Lung microvascular endothelial cell (primary cell): ENCODE results near the gene CEBPE. TPM values are rescaled to one million over a fixed set of nuclear protein-coding genes. Genes with fewer than 3 reads are reported as not detected.

Experiments
- DNase-seq, 2 donors: peaks; one replicate each; pipeline versions ENCODE4 v3.0.0 to v3.0.0-alpha.2; 2010; ENCODE audit warnings: low read depth in 2 of 2
- total RNA-seq: library from RNA; depleted of rRNA; stranded (reverse); fragments of >200 nt; gene quantifications from 2 replicates; pipeline ENCODE4 v1.2.1, GENCODE V29; 2014

Gene CEBPE
- total RNA-seq = not detected in 2 replicates

DNA sequence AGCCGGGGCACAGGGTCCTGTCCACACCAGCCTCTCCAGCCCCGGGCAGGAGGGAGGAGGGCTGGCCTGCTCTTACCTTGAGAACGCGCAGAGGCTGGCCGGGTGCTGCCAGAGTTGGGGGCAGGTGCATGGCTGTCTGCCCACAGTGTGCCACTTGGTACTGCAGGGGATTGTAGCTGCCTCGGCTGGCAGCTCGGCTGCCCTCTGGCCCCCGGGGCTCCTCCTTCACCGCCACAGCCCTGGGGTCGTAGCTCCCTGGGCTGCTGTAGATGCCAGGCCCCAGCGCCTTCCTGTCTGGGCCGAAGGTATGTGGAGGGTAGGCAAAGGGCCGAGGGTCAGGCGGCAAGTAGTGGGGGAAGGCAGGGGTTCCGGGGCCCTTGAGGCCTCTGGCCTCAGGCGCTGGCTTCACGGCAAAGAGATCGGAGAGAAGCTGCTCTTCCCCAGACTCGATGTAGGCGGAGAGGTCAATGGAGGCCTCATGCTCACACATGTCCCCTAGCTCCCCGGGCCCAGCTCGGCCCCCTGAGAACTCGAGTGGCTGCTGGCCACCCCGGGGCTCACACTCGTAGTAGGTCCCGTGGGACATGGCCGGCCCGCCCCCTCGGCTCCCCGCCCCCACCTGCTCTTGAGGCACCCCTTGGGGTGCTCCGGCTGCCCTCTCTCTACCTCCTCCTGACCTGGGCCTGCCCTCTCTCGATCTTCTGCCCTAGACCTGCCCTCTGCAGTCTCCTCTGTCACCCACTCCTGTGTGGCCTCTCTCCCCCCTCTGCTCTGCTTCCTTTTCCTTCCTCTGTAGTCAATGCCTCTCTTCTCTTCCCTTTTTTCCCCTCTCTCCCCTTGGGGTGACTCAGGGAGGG lies at the start of gene CEBPE:
Gene CEBPE (minus strand): TSS at position 750 of the 857 bp plus-strand sequence. CDS start 164 bp downstream, at position 586.
- no peak for DNase-seq

DNA sequence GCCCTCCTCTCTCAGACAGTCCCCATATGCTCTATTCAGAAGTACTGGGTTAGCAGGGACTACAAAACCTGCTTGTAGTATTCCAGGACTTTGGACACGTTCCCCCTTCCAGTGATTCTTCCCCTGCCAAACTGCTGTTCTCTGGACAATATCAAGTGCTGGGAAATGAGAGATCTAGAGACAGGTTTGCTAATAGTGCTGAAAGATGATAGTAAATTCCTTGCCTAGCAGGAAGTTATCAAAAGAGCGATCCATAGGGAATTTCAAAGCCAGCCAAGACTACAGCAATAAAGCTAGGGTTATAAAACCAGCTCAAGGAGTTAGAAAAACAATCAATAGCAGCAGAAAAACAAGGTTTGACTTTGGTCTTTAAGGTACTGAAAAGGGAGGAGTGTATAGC lies 49.2 kb upstream of the CEBPE start:
- DNase-seq = no peak

DNA sequence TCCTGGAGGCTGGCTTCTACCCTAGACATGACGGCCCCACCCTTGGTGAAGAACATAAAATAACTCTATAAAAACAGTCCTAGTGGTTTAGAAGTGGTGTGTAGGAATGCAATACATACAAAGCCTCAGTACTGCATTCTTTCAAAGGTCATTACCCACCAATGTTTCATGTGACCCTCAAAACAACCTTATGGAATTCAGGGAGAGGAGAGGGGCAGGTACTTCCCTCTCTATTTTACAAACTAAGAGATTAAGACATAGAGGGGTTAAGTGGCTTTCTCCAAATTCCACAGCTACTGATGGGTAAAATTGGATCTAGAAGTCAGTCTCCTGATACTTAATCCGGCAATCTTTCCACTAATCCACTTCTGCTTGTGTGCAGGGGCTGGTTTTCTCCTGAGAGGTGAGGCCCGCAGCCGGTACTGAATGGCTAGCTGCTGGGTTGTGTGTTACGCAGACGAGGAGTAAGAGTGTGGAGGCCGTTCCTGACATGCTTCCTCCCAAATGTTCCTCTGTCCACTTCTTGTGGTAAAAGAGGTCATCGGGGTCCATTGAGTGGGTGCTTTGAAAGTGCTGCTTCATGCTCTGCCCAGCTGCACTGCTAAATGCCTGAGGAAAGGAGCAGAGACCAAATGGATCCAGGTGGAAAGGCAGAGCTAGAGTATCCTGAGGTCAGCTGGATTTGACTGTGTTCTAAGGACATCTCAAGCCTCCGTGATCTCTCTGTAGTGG lies 48.2 kb upstream of the CEBPE start:
- DNase-seq = no peak

DNA sequence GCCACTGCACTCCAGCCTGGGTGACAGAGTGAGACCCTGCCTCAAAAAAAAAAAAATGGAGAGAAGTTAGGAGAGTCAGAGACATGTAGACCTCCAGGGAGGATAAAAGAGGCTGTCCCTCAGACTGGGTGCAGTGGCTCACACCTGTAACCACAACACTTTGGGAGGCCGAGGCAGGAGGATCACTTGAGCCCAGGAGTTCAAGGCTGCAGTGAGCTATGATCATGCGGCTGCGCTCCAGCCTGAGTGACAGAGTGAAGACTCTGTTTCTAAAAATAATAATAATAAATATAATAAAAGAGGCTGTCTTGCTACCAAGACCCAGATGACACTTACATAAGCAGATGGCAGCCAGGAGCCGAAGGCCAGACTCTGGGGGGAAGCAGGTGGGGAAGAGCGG lies 45.9 kb upstream of the CEBPE start:
- DNase-seq = no peak

DNA sequence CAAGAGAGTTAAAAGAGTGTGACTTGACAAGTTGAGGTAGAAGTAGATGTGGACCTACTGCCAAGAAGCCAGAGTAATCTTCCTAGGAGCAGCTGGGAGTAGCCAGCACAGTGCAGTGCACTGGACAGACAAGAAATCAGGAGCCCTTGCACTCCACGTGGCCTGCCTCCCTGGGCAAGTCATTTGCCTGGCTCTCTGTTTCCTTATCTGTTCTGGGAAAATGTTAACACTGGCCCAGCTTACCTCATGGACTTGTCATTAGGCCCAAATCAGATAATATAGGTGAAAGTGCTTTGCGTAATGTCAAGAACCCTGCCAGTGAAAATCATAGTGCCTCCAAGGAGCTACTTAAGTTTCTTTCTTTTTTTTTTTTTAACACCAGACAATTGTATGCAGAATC lies 45.2 kb upstream of the CEBPE start:
- DNase-seq = no peak

DNA sequence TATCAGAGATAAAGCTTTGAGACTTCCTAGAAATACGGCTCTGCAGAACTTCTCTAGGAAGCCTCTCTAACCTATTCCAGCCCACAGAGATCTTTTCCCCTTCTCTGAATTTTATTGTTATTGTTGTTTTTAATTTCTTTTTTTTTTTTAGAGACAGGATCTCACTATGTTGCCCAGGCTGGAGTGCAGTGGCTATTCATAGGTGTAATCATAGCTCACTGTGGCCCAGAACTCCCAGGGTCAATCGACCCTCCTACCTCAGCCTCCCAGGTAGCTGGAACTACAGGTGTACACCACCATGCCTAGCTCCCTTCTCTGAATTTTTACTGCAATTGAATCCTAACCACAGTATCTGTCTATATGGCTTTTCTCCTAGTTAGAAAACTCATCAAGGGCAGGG lies 44.8 kb upstream of the CEBPE start:
- no peak for DNase-seq

DNA sequence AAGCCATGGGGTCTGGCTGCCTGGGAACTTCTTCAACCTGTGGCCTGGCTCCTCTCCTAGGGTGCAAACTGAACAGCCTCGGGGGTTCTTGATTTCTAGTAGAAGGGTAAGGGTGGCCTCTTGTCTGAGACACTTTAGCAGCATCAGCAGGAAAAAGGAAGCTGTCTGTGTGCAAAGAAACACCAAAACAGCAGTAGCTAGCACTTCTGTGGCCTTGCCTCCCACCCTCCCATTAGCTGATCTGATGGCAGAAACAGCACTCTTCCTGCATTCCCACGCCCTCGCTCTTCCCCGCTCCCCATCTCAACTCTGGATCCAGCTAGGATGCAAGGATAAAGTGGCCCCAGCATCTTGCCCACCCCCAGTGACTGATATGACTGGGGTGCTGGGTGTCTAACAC lies 43.7 kb upstream of the CEBPE start:
- DNase-seq = no peak

DNA sequence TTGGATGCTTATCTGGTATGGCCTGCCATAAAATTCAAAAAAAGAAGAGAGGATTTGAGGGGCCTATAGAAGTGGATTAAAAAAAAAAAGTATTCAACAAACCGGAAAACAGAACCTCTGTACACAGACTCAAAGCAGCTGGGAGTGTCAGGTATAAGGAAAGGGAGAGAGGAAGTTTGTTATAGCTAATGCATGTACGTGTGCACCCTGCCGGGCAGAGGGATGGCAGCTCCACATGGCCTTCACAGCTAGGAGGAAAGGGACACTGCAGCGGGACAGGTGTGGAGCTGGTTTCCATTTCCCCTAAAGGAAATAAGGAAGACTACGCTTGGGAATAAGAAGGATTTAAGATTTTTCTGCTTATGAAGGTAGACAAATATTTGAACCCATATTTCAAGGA lies 43.0 kb upstream of the CEBPE start:
- DNase-seq = no peak

DNA sequence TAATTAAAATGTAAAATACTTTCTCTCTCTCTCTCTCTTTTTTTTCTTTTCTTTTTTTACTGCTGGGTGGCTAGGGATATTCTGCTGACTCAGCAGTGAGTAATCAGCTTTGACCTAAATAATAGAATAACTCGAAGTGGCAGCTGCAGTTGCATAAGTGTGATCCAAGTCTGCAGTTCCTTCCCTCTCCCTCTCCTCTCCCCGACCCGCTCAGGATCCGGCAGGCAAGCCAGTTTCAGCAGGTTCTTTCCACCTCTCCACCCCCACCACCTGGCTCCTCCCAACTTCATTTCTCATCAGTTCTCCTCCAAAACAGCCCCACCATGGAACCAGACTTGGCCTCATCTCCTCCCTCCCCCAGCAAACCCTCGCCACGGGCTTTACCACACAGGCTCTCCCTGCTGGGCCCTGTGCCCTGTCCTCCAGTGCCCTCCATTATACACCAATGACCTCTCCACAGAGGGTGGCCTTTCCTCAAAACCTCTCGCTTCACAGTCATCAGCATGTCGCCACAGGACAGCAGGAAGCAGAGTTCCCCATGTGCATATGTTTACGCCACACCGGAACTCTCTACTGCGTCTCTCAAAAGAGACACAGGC lies 42.0 kb upstream of the CEBPE start:
- DNase-seq = no peak

DNA sequence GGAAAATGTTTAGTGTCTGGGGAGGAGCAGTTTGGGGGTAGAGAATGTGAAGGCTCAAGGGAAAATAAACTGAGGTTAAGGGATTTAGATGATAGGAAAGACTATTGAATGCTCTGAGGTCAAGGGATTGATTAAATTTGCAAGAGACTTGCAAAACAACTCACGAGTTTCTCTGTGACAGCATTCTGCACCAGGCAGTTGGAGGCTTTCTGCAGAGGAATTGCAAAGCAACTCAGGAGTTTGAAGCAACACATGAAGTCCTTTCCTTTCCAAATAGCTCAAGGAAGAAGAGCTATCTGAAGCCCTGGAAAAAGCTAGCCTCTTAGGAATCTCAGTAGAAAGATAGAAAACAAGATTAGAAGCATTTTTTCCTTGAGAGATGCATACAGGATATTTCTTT lies 40.5 kb upstream of the CEBPE start:
- DNase-seq = no peak

DNA sequence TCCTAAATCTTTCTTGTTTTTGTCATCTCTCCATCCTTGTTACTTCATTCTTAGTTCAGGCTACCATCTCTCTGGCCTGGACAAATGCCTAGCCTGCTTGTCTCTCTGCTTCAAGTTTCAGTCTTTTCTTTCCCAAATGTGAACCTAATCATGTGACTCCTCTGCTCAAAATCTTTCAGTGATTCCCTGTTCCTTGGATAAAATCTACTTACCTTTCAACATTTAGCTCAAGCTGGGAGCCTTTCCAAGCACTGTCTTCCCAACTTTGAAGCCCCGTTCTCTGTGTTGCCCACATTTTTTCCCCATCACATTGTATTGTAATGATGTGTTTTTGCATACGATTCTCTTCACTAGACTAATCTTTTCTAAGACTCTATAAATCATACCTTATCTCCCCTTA lies 39.7 kb upstream of the CEBPE start:
- no peak for DNase-seq

DNA sequence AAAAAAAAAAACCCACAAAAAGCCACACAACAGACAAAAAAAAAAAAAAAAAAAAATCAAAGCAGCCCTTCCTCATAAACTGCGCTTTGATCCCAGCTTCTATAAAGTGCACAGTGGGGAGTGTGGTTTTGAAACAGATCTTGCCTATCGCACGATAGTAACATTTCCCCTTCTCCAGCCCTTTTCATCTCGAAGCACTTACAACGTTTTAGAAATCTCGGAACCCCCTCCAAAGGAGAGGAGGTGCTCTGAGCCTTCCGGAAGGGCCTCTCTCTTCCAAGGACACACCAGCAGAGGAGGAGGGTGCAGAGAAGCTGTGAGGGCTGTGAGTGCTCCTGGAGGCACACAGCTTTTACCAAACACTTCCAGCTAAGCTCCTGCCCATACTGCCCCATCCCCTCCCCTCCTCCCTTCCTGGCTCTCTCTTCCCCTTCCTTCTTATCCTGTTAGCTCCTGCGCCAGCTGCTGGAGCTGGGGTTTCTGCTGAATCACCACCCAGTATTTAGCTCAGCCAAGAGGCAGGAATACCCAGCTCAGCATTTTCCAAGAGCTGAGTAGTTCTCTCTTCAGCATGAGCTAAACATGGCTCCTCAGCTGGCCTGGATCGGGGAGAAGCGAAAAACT lies 36.0 kb upstream of the CEBPE start:
- DNase-seq = peak; percentile 34 to 65

DNA sequence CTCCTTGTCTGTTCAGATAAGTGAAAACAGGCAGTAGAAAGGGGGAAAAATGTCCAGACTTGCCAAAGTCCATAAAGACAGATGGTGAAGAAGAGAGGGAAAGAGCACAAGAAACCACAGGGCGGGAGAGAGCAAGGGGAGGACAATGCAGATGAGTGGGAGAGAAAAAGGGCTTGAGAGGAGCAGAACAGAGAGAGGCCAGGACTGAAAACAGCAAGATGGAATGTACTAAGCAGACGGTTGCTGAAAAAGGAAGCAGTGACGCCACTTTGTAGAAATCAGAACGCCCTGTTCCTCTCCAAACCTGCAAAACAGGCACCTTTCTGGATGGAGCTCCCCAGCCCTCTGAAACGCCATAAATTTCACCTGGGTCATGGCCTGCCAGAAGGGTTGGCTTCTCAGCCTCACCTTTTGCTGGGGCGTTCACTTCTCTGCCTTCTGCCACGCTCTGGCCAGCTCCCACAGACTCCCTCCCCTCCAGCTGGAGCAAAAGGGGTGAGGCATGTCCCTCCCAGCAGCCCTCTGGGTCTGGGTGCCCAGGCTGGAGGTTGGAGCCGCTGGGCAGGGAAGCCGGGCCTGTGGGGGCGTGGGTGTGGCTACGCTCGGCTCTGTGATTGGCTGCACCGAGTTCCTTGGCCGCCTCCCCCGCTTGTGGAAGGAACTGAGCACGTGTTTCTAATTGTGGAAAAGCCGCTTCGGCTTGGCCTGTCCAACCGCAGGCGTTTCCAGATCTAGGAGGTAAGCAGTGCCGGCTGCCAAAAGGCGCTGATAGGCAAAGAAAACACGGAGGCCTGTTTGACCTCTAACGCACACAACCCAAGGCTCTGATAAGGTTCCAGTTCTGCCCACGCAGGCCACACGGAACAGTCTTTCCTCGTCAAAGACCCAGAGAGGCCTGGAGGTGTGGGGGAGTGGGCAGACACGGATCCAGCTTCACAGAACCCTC lies 35.1 kb upstream of the CEBPE start:
- DNase-seq = peak in 1 of 2 donors; percentile 50

DNA sequence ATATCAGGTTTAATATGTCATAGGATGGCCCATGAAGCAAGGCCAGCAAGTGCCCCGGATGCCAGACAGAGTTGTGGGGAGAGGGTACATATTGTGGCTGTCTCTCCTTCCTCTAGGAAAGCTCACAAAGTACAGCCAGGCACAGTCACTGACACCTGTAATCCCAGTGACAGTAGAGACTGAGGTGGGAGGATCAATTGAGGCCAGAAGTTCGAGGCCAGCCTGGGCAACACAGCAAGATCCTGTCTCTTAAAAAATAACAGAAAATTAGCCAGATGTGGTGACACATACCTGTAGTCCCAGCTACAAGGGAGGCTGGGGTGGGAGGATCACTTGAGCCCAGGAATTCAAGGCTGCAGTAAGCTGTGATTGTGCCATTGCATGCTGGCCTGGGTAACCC lies 32.3 kb upstream of the CEBPE start:
- no peak for DNase-seq

DNA sequence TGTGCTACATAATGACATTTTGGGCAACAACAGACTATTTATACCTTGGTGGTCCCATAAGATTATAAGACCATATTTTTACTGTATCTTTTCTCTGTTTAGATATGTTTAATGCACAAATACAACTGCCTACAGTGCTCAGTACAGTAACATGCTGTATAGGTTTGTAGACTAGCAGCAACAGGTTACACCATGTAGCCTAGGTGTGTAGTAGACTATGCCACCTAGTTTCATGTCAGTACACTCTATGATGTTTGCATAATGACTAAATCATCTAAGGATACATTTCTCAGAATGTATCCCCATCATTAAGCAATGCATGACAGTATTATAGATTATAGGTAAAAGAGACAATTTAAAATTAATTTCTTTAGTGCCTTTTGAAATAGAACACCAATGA lies 30.7 kb upstream of the CEBPE start:
- DNase-seq = no peak

DNA sequence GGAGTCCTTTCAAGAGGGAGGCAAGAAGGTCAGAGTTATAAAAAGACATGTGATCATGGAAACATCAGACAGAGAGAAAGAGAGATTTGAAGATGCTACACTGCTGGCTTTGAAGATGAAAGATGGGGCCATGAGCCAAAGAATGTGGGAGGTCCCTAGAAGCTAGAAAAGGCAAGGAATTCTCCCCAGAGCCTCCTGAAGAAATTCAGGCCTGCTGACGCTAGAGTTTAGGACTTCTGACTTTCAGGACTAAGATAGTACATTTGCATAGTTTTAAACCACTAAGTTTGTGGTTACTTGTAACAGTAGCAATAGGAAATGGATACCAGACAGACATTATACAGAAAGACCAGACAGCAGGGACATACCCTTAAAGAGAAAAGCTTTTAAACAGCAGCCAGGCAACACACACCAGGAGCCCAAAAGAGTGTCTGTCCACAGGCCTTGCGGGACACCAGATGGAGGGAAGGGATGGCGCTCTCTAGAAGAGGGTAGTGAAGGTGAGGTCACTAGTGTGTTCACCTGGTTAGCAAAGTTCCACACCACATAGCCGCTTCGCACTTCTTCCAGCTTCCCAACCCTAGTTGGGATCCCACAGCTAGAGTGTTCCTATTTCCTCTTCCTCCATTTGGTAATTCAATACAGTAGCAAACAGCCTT lies 29.7 kb upstream of the CEBPE start:
- DNase-seq = no peak

DNA sequence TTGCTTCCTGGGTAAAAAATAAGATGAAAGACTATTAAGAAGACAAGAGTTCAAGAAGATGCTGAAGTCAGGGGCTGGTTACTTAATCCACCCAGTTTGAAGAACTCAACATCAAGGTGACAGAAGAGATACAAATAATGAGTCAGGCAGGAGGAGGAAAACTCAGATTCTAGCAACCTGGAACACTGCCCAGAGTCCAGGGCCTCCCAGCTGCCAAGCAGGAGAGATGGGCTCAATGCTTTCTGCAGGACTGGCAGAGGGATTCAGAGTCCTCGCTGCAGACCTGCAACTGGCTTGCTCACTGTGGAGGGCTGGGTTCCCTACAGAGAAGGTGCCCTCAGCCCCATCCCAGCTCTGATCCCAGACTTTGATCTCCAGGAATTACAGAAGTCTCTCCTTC lies 28.6 kb upstream of the CEBPE start:
- peak in 1 of 2 donors; percentile 19 for DNase-seq

DNA sequence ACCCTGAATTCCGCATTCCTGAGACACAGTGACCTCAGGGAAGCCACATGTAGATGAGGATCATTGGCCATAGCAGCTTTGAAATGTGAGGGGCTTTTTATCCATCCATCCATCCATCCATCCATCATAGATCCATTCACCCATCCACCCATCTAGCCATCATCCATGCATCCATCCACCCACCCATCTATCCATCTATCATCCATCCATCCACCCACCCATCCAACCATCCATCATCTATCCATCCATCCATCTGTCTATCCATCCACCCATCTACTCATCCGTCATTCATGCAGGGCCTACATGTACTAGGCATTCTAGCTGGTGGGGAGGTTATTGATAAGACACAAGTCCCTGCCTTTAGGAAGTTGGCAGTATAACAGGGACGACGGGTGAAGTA lies 27.9 kb upstream of the CEBPE start:
- DNase-seq = no peak

DNA sequence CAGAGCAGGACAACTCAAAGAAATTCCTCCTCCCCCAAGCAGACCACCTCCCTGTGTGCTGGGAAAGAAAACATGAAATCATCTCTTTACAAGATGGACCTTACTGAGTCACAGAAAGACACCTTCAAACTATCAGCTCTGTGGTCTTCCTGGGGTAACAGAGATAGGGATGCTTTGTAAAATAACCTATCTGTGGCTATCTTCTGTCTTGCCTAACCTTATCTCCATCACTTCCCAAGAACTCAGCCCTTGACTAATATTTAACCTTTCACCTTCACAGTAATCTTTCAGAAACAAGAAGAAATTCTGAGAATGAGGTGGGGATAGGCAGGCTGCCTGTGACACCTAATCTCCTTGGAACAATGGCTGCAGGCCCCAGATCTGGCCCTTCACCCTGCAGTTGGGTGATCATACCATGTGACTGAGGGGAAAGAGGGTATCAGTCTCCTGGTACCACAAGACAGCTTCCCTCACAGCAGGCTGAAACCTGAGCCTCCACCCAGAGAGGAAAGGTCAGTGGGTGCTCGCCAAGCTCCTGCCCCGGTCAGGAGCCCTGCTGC lies 27.4 kb upstream of the CEBPE start:
- no peak for DNase-seq

DNA sequence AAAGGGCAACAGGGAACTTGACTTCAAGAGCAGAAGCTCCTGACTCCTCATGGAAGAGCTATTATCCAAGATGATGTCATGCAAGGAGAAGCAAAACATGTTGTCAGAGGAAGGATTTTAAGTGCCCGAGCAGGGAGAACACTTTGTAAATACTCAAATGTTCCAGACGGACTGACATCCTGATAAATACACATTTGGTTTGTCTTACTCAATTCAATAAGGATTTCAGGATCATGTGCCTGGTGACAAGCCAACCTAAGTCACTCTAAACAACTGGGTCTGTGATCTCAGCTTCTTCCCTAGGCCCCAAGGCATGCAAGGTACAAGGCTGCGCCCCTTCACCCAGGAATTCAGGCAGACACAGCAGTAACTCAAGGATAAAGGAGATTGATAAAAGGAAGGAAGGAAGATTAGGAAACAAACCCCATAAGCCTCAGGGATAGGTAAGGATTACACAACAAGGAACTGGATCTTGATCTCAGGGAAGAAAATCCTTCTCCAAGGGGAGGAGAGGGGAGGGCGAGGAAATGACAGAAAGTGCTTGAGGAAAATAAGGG lies 26.8 kb upstream of the CEBPE start:
- DNase-seq = no peak
